SK-N-SH (cell line): ENCODE data around the gene BAIAP2.

Source experiments
- TAF1 ChIP-seq: IDR thresholded peaks from 2 replicates; pipeline ENCODE4 v1.6.1; 2012; ENCODE audit warnings: low read depth, mild to moderate bottlenecking, low read length, moderate library complexity, borderline replicate concordance
- TF ChIP-seq, protein P1 (sequence below): fragments of 200-600 bp; sonication (generic); IDR thresholded peaks from 2 replicates; pipeline ENCODE4 v1.6.1; 2017; ENCODE audit warnings: antibody characterized with exemption, mild to moderate bottlenecking, moderate library complexity

GRCh38 chr17:81112450-81112849, 77.5 kb downstream of the BAIAP2 start:
- TF ChIP-seq, protein P1, sequence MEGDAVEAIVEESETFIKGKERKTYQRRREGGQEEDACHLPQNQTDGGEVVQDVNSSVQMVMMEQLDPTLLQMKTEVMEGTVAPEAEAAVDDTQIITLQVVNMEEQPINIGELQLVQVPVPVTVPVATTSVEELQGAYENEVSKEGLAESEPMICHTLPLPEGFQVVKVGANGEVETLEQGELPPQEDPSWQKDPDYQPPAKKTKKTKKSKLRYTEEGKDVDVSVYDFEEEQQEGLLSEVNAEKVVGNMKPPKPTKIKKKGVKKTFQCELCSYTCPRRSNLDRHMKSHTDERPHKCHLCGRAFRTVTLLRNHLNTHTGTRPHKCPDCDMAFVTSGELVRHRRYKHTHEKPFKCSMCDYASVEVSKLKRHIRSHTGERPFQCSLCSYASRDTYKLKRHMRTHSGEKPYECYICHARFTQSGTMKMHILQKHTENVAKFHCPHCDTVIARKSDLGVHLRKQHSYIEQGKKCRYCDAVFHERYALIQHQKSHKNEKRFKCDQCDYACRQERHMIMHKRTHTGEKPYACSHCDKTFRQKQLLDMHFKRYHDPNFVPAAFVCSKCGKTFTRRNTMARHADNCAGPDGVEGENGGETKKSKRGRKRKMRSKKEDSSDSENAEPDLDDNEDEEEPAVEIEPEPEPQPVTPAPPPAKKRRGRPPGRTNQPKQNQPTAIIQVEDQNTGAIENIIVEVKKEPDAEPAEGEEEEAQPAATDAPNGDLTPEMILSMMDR, result no peak
- no peak for TF ChIP-seq TAF1
